HepG2 (cell line): ENCODE results near the gene LCTL. TPM values are rescaled to one million over a fixed set of nuclear protein-coding genes. Genes with fewer than 3 reads are reported as not detected.

Experiments used
- ATAC-seq: fragments of 200-7000 bp; cut with Tn5 transposase; 3 replicates; pipeline ENCODE4 v1.9.1; 2020; ENCODE audit warnings: mild to moderate bottlenecking, moderate library complexity
- BruUV-seq: library from RNA; stranded (reverse); fragments of 400-500 nt; replicated peaks from 2 replicates; lab custom pipeline; 2021; lab: Mats Ljungman, UMichigan
- CTCF ChIA-PET: fragments of 300-600 bp; formaldehyde crosslinking; extraction: SDS; loops from one replicate; lab custom pipeline; 2021; ENCODE audit warnings: low total read pairs, inconsistent platforms, low intra/inter-chr PET ratio; lab: Yijun Ruan, JAX
- POLR2A ChIA-PET: fragments of 350-600 bp; sonication (Branson Sonifier 250); formaldehyde crosslinking; loops from one replicate; lab custom pipeline; 2020; ENCODE audit warnings: antibody characterized with exemption, inconsistent platforms; lab: Yijun Ruan, JAX
- DNase-seq: peaks from one replicate; pipeline ENCODE4 v3.0.0-alpha.2; 2015; ENCODE audit warnings: low spot score
- FAIRE-seq: peaks from 3 replicates; lab custom pipeline; 2011; peaks lifted over from hg19 to GRCh38; lab: Jason Lieb, UNC
- H2AFZ ChIP-seq: one replicate; pipeline ENCODE4 v1.6.1; 2011; ENCODE audit warnings: low read length, inconsistent platforms
- H3K27ac ChIP-seq: fragments of 300-600 bp; 3 replicates; pipeline ENCODE4 v1.8.0; 2011; ENCODE audit warnings: mixed run types, mild to moderate bottlenecking, mixed read lengths, low read length, inconsistent platforms; ENCODE audit not compliant: insufficient read depth; ENCODE audit errors: extremely low read length
- H3K27me3 ChIP-seq, 2 experiments: fragments of 200-600 bp in 1 of 2; 2 replicates in 1 of 2; 3 replicates in 1 of 2; pipeline versions ENCODE4 v1.6.0 to v1.8.0; 2011; ENCODE audit warnings: low read length in 2 of 2, mild to moderate bottlenecking in 2 of 2, moderate library complexity in 2 of 2, inconsistent platforms in 1 of 2; ENCODE audit not compliant: insufficient read depth in 2 of 2, control insufficient read depth in 1 of 2
- H3K36me3 ChIP-seq, 2 experiments: fragments of 200-600 bp in 1 of 2; replicated peaks in 1 of 2; 2 replicates in 1 of 2; 3 replicates in 1 of 2; pipeline versions ENCODE4 v1.5.1 to v1.8.0; 2011; ENCODE audit warnings: low read length in 2 of 2, inconsistent platforms in 1 of 2; ENCODE audit not compliant: insufficient read depth in 2 of 2, control insufficient read depth in 1 of 2
- H3K4me1 ChIP-seq: 2 replicates; pipeline ENCODE4 v1.5.1; 2012; ENCODE audit warnings: low read length, inconsistent platforms; ENCODE audit not compliant: insufficient read depth
- H3K4me2 ChIP-seq: 2 replicates; pipeline ENCODE4 v1.6.0; 2011; ENCODE audit warnings: low read depth, low read length, inconsistent platforms
- H3K4me3 ChIP-seq, 3 experiments: fragments of 200-600 bp in 1 of 3; sonication (generic), shearing (Covaris generic) in 1 of 3; replicated peaks in 1 of 3; 2 replicates each; pipeline ENCODE4 v1.5.1; 2011 to 2016; ENCODE audit warnings: low read length in 3 of 3, inconsistent platforms in 2 of 3, low read depth in 2 of 3, mild to moderate bottlenecking in 2 of 3, control low read depth in 1 of 3, mixed read lengths in 1 of 3; ENCODE audit not compliant: insufficient read depth in 1 of 3
- H3K79me2 ChIP-seq: one replicate; pipeline ENCODE4 v1.6.1; 2011; ENCODE audit warnings: low read length, inconsistent platforms; ENCODE audit not compliant: insufficient read depth
- H3K9ac ChIP-seq: 2 replicates; pipeline ENCODE4 v1.6.0; 2011; ENCODE audit warnings: mild to moderate bottlenecking, low read depth, low read length, inconsistent platforms; ENCODE audit not compliant: insufficient read depth
- H3K9me3 ChIP-seq: 2 replicates; pipeline ENCODE4 v1.5.1; 2012; ENCODE audit warnings: mild to moderate bottlenecking, low read length
- H4K20me1 ChIP-seq: 2 replicates; pipeline ENCODE4 v1.6.0; 2011; ENCODE audit warnings: inconsistent platforms, mild to moderate bottlenecking, low read length, moderate library complexity; ENCODE audit not compliant: insufficient read depth
- BCL3 ChIP-seq: sonication (generic); formaldehyde crosslinking; IDR thresholded peaks from 2 replicates; pipeline ENCODE4 v1.5.1; 2020; ENCODE audit warnings: mild to moderate bottlenecking, missing genetic modification reagents, moderate library complexity
- CEBPG ChIP-seq: IDR thresholded peaks from 2 replicates; pipeline ENCODE4 v1.6.1; 2016
- E2F1 ChIP-seq: sonication (generic); formaldehyde crosslinking; IDR thresholded peaks from 2 replicates; pipeline ENCODE4 v1.5.0; 2020; ENCODE audit warnings: missing genetic modification reagents
- HMG20A ChIP-seq: IDR thresholded peaks from 2 replicates; pipeline ENCODE4 v1.6.1; 2016; ENCODE audit warnings: borderline replicate concordance
- MAFG ChIP-seq: sonication (generic); formaldehyde crosslinking; IDR thresholded peaks from 2 replicates; pipeline ENCODE4 v1.5.1; 2020; ENCODE audit warnings: mild to moderate bottlenecking, missing genetic modification reagents
- MAFK ChIP-seq, 2 experiments: IDR thresholded peaks in 1 of 2; conservative IDR thresholded peaks in 1 of 2; 2 replicates each; pipeline ENCODE4 v1.6.1; 2011; ENCODE audit warnings: improper control_type of control experiment in 2 of 2, low read length in 2 of 2
- NFIB ChIP-seq: sonication (generic); formaldehyde crosslinking; IDR thresholded peaks from 2 replicates; pipeline ENCODE4 v1.9.0; 2021; ENCODE audit warnings: missing genetic modification reagents, mild to moderate bottlenecking, borderline replicate concordance
- SOX13 ChIP-seq, 3 experiments: fragments of 450-650 bp in 1 of 3; sonication (generic) in 1 of 3; formaldehyde crosslinking in 1 of 3; IDR thresholded peaks in 2 of 3; conservative IDR thresholded peaks in 1 of 3; 2 replicates each; pipeline versions ENCODE4 v1.5.0 to v1.6.1; 2016 to 2020; ENCODE audit warnings: antibody characterized with exemption in 1 of 3, mild to moderate bottlenecking in 1 of 3, missing compliant biosample characterization in 1 of 3, missing genetic modification reagents in 1 of 3, moderate library complexity in 1 of 3
- ZNF354B ChIP-seq: sonication (generic); formaldehyde crosslinking; IDR thresholded peaks from 2 replicates; pipeline ENCODE4 v1.8.0; 2022; ENCODE audit warnings: mild to moderate bottlenecking, missing genetic modification reagents
- ZNF446 ChIP-seq: sonication (generic); formaldehyde crosslinking; IDR thresholded peaks from 2 replicates; pipeline ENCODE4 v1.5.0; 2020; ENCODE audit warnings: mild to moderate bottlenecking, missing genetic modification reagents
- ZNF563 ChIP-seq: sonication (generic); formaldehyde crosslinking; IDR thresholded peaks from 2 replicates; pipeline ENCODE4 v1.8.0; 2022; ENCODE audit warnings: mild to moderate bottlenecking, moderate library complexity, missing genetic modification reagents
- WGBS: methylation state at CpG from one replicate; pipeline ENCODE4 v1.1.6; 2017; ENCODE audit warnings: low lambda C conversion rate; 5-methylcytosine and 5-hydroxymethylcytosine counted together
- in situ Hi-C: cut with HindIII; loops from 2 replicates; pipeline ENCODE4 v1.10.0; 2017; ENCODE audit warnings: low pct_unique_long_range_greater_than_20kb; ENCODE audit not compliant: extremely low pct_ligation_motif_present
- intact Hi-C: fragments of 100-400 bp; cut with micrococcal nuclease; formaldehyde crosslinking; loops from one replicate; pipeline ENCODE4 v1.10.0; 2022; ENCODE audit not compliant: unreplicated experiment
- polyA plus RNA-seq, 8 experiments: library from polyadenylated mRNA; depleted of rRNA in 3 of 8; stranded (reverse) in 7 of 8; unstranded in 1 of 8; fragments of >200 nt; fragmentation: Illumina TruSeq in 4 of 8; extraction: Trizol in 4 of 8; gene quantifications; 2 replicates each; pipeline versions ENCODE4 v1.2.1 to v1.2.3, GENCODE V29; 2011 to 2016; ENCODE audit warnings: low read depth in 4 of 8, missing spikeins in 1 of 8, mixed read lengths in 1 of 8; ENCODE audit not compliant: insufficient read depth in 1 of 8
- total RNA-seq, 5 experiments: library from RNA; depleted of rRNA; stranded (reverse); fragments of >200 nt; fragmentation: Illumina TruSeq; extraction: Trizol; gene quantifications; 2 replicates each; pipeline ENCODE4 v1.2.3, GENCODE V29; 2016; ENCODE audit warnings: low read depth in 1 of 5

The LCTL gene
- total and polyA plus RNA-seq, 2 of the 13 experiments (the other 11 are each of a cell fraction or from before 2014, with no cell fraction given), result 0.96 to 1.4 TPM

- BruUV-seq, result no TSS peak
- CTCF ChIA-PET, result no interaction called here
- Histone ChIP-seq H3K9ac (no peak overlapping the region), H2AFZ (peak overlapping the region; percentile 29), H3K27me3 (no peaks in the 10 kb centered on the region), H3K27ac (no peak overlapping the region), H3K9me3 (no peaks in the 10 kb centered on the region), H3K4me1 (peaks cover 46% of the 10 kb centered on the region), H3K4me2 (no peak overlapping the region), H3K4me3 (no peak overlapping the region), H3K36me3 (no peaks in the 10 kb centered on the region), H3K79me2 (peaks cover 4% of the 10 kb centered on the region), H4K20me1 (no peaks in the 10 kb centered on the region)
- no peak for FAIRE-seq
- no peak for ATAC-seq
- intact Hi-C loops (no loop called here), in situ Hi-C loops (no loop called here)
- WGBS, result 69% methylated on average over 3 of the region's 3 CpGs
- TF ChIP-seq ZNF446 (CRISPR knock-in tag), result no peak
- no peak for TF ChIP-seq E2F1 (CRISPR knock-in tag)
- TF ChIP-seq BCL3, result no peak
- no peak for TF ChIP-seq ZNF563 (CRISPR knock-in tag)
- TF ChIP-seq CEBPG (CRISPR knock-in tag), result no peak
- TF ChIP-seq SOX13 (IDR thresholded peaks at IDR 0.05), result no peak
- TF ChIP-seq SOX13 (CRISPR knock-in tag; conservative IDR thresholded peaks at IDR 0.05 in 1 of 2, IDR thresholded peaks at IDR 0.05 in 1 of 2), result no peak
- no peak for TF ChIP-seq MAFK (conservative IDR thresholded peaks at IDR 0.05 in 1 of 2, IDR thresholded peaks at IDR 0.05 in 1 of 2; ENCODE audit: low read length in 2 of 2)
- no peak for TF ChIP-seq ZNF354B (CRISPR knock-in tag)
- TF ChIP-seq HMG20A (CRISPR knock-in tag), result no peak
- no peak for TF ChIP-seq MAFG (CRISPR knock-in tag)
- no peak for TF ChIP-seq NFIB (CRISPR knock-in tag)
- no peak for DNase-seq
- POLR2A ChIA-PET, result no interaction called here
These were observed 14.8 kb upstream of the LCTL start for GRCh38 chr15:66580643-66581042.
